ENCODE data around the gene GLG1.

GLG1 gene

GRCh38 chr16:74567901-74568300 lies 39.0 kb downstream of the GLG1 start:
- no peak overlapping the region for H3K4me3 ChIP-seq (ENCODE audit: low read depth, low read length)
- DNase-seq (ENCODE audit: low read depth) = no peak
- TF ChIP-seq CTCF (conservative IDR thresholded peaks at IDR 0.05; ENCODE audit: low read depth, low read length) = no peak

DNA sequence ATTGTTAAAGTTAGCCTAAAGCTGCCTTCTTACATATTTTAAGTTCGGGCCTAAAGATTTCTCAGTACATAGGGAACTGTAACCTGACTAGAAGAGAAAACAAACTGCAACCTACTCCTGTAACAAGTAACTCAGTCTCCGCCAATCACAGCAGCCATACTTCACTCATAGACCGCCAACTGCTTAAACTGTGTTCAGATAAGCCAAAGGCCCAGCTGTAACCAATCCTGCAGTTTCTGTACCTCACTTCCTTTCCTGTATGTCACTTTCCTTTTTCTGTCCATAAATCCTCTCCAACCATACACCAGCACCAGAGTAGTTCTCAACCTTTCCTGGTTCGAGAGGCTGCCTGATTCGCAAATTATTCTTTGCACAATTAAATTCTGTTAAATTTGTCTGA lies 41.5 kb downstream of the GLG1 start:
- TF ChIP-seq CTCF (conservative IDR thresholded peaks at IDR 0.05; ENCODE audit: low read depth, low read length) = no peak
- no peak overlapping the region for H3K4me3 ChIP-seq (ENCODE audit: low read depth, low read length)
- DNase-seq (ENCODE audit: low read depth) = no peak

- TF ChIP-seq CTCF (conservative IDR thresholded peaks at IDR 0.05; ENCODE audit: low read depth, low read length) = no peak
- no peak for DNase-seq (ENCODE audit: low read depth)
These were observed 42.4 kb downstream of the GLG1 start for GRCh38 chr16:74564451-74564984.

GRCh38 chr16:74563828-74564263 lies 43.1 kb downstream of the GLG1 start:
- peak; percentile 48 for DNase-seq (ENCODE audit: low read depth)
- no peak overlapping the region for H3K4me3 ChIP-seq (ENCODE audit: low read depth, low read length)
- TF ChIP-seq CTCF (conservative IDR thresholded peaks at IDR 0.05; ENCODE audit: low read depth, low read length) = no peak

More at GRCh38 chr16:74564451-74564984, 42.4 kb downstream of the GLG1 start:
- H3K4me3 ChIP-seq (ENCODE audit: low read depth, low read length) = no peak overlapping the region

GRCh38 chr16:74562117-74562516 lies 44.8 kb downstream of the GLG1 start:
- H3K4me3 ChIP-seq (ENCODE audit: low read depth, low read length) = no peak overlapping the region
- no peak for DNase-seq (ENCODE audit: low read depth)
- no peak for TF ChIP-seq CTCF (conservative IDR thresholded peaks at IDR 0.05; ENCODE audit: low read depth, low read length)

- DNase-seq (ENCODE audit: low read depth) = no peak
- H3K4me3 ChIP-seq (ENCODE audit: low read depth, low read length) = no peak overlapping the region
- no peak for TF ChIP-seq CTCF (conservative IDR thresholded peaks at IDR 0.05; ENCODE audit: low read depth, low read length)
These were observed 45.3 kb downstream of the GLG1 start for GRCh38 chr16:74561626-74562025.

GRCh38 chr16:74560912-74561311 lies 46.0 kb downstream of the GLG1 start:
- no peak overlapping the region for H3K4me3 ChIP-seq (ENCODE audit: low read depth, low read length)
- DNase-seq (ENCODE audit: low read depth) = no peak
- no peak for TF ChIP-seq CTCF (conservative IDR thresholded peaks at IDR 0.05; ENCODE audit: low read depth, low read length)

All from choroid plexus epithelial cell (primary cell).